GM18858 (cell line): ENCODE data around the gene CAPNS2.
"Not testable (repeated sequence)": the region's sequence is repeated elsewhere in the genome, so short reads cannot be mapped to it uniquely, and the experiment has no call there.

ENCODE experiments used
- ATAC-seq: cut with Tn5 transposase; IDR thresholded peaks from one replicate; pipeline ENCODE4 v1.9.1; 2021; ENCODE audit not compliant: unreplicated experiment

Gene CAPNS2

GRCh38 chr16:55567382-55567781 lies 898 bp downstream of the CAPNS2 start:
- ATAC-seq = no peak

GRCh38 chr16:55568207-55568606 lies 1.7 kb downstream of the CAPNS2 start:
- no peak for ATAC-seq

GRCh38 chr16:55569025-55569424 lies 2.5 kb downstream of the CAPNS2 start:
- no peak for ATAC-seq

GRCh38 chr16:55570159-55570558 lies 3.7 kb downstream of the CAPNS2 start:
- ATAC-seq = no peak

GRCh38 chr16:55571191-55571897 lies 4.9 kb downstream of the CAPNS2 start:
- no peak for ATAC-seq

GRCh38 chr16:55572439-55572838 lies 6.0 kb downstream of the CAPNS2 start:
- ATAC-seq = no peak

- no peak for ATAC-seq
Measured at GRCh38 chr16:55574811-55575210, 8.3 kb downstream of the CAPNS2 start.

DNA sequence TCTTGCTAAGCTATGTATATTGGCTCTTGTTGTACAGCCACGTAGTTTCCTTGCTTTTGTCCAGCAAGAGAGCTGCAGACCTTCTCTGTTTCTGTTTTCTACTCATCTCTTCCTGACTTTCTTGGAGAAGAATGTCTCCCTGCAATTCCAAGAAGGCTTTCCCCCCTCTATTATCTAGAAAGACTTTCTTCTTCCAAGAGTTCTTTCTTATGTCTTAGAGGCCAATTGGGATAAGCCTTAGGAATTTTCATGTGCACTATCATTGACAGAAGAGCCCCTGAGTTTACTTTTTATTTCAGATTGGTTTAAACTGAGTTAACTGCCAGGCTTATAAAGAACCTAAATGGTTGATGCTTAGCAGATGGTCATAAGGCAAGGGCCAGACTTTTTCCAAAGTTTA lies 9.0 kb downstream of the CAPNS2 start:
- no peak for ATAC-seq

DNA sequence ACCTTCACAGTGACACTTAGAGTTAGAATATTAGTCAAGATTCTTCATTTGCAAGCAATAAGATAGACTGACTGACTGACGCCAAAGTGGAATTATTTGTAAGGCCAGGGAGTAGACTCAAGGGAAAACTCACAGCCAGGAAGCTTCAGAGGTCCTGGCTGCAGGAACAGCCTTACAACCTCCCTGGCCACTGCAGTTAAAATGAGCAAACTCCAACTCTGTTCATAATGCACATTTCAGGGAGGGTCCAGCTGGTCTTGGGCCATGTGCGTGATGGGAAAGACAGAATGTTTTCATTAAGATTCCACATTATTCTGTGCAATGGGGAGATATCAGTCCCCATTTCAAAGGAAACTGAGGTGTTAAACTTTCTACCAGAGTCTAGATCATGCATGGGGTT lies 9.9 kb downstream of the CAPNS2 start:
- ATAC-seq = no peak

DNA sequence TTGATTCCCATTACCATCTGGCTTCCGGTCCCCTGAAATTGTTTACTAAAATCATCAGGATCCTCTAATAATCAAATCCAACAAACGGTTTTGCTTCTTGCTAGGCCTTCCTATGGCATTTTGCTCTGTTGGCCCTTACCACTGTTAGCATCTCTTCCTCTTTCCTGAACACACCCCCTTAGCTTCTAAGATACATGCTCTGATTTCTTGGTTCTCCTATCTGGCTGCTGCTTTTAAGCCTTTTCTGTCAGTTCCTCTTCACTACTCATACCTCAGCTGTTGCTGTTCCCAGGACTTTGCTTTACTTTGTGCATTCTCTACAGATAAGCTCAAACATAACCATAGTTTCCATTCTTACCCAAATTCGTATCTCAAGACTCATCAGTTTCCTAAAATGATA lies 11.4 kb downstream of the CAPNS2 start:
- no peak for ATAC-seq

GRCh38 chr16:55585631-55586030 lies 19.1 kb downstream of the CAPNS2 start:
- ATAC-seq = no peak

- no peak for ATAC-seq
Measured at GRCh38 chr16:55588799-55589198, 22.3 kb downstream of the CAPNS2 start.

DNA sequence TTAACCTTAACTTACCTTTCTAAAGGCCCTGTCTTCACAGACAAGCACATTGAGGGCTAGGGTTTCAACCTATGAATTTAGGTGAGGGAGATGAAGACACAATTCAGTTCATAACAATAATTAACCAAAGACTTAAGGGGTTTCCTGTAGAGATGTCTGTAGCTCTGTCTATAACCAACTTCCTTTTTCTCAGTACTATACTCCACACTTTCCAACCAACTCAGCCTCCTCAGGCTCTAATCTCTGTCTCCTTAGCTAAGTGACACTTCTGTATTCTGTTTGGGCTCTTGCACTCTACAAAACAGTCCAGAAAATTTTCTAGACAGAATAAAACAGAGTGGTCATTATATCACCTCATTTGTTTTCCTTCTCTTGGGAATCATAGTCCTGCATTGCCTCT lies 25.8 kb downstream of the CAPNS2 start:
- no peak for ATAC-seq

GRCh38 chr16:55597928-55598327 lies 31.4 kb downstream of the CAPNS2 start:
- ATAC-seq = no peak

- ATAC-seq = no peak
Measured at GRCh38 chr16:55605754-55606336, 39.4 kb downstream of the CAPNS2 start.

DNA sequence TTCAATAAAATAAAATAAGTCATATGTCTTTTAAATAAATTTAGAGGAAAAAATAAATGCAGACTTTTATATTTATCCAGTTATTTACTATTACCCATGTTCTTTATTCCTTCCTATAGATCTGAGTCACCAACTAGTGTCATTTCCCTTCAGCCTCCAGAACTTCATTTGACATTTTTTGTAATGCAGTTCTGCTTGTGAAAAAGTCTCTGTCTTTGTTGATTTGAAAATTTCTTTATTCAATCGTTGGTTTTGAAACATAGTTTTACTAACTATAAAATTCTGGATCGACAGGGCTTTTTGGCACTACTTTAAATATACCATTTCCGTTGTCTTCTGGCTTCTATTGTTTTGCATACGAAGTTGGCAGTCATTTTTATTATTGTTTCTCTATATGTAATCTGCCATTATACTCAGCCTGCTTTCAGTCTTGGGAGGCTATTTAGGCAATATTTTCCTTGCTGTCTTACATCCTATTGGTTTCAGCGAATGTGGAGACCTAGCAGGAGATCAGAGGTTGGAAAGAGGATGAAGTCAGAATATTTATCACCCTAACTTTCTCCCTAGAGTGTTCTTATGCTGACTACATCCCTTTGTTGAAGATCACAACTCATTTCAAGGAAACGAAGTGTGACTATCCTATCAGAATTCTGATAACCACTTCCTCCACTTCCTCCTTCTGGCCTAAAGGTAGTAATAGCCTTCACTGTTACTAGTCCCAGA lies 47.3 kb downstream of the CAPNS2 start:
- no peak for ATAC-seq

DNA sequence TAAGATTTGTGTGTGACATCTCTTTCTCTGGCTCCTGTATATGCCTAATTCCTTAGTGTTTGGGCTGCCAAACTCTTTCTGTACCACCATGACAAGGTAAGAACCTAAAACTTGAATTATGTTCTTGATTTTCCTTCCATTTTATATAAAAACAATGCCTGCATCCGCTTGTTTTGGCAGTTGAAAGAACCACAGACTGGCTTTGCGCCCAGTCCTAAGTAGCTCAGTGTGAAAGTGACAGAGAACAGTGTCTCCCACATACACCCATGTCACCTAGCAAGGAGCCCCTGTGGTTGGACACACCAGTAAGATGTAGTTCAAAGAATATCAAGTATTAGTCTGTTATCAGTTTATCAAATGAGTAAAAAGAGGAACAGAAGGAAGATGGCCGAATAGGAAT lies 48.6 kb downstream of the CAPNS2 start:
- no peak for ATAC-seq

DNA sequence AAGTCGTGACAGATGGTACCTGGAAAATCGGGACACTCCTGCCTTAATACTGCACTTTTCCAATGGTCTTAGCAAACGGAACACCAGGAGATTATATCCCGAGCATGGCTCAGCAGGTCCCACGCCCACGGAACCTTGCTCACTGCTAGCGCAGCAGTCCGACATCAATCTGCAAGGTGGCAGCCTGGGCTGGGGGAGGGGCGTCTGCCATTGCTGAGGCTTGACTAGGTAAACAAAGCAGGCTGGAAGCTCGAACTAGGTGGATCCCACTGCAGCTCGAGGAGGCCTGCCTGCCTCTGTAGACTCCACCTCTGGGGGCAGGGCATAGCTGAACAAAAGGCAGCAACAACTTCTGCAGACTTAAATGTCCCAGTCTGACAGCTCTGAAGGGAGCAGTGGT lies 49.2 kb downstream of the CAPNS2 start:
- not testable (repeated sequence) for ATAC-seq
